Skeletal muscle satellite cell (primary cell): ENCODE data around the gene CHST1.

ENCODE experiments used
- H3K27me3 ChIP-seq: 2 replicates; pipeline ENCODE4 v1.7.0; 2013; ENCODE audit warnings: low read length; ENCODE audit not compliant: control insufficient read depth, insufficient read depth
- H3K36me3 ChIP-seq: 2 replicates; pipeline ENCODE4 v1.7.0; 2013; ENCODE audit warnings: mild to moderate bottlenecking, control low read depth, low read length; ENCODE audit not compliant: insufficient read depth
- H3K4me1 ChIP-seq: 2 replicates; pipeline ENCODE4 v1.7.0; 2013; ENCODE audit warnings: low read length; ENCODE audit not compliant: control insufficient read depth, insufficient read depth
- H3K4me2 ChIP-seq: 2 replicates; pipeline ENCODE4 v1.7.0; 2013; ENCODE audit warnings: mild to moderate bottlenecking, low read length
- H3K4me3 ChIP-seq: 2 replicates; pipeline ENCODE4 v1.7.0; 2013; ENCODE audit warnings: low read length
- H3K9ac ChIP-seq: 2 replicates; pipeline ENCODE4 v1.7.0; 2013; ENCODE audit warnings: mild to moderate bottlenecking, low read depth, low read length, moderate library complexity
- H3K9me3 ChIP-seq: replicated peaks from 2 replicates; pipeline ENCODE4 v1.7.0; 2013; ENCODE audit warnings: mild to moderate bottlenecking, control low read depth, low read length

Gene CHST1

GRCh38 chr11:45622283-45622682 lies 43.1 kb downstream of the CHST1 start:
- no peak overlapping the region for H3K4me2 ChIP-seq
- H3K4me1 ChIP-seq = no peaks in the 10 kb centered on the region
- no peak overlapping the region for H3K9ac ChIP-seq
- H3K4me3 ChIP-seq = no peak overlapping the region
- no peaks in the 10 kb centered on the region for H3K9me3 ChIP-seq
- H3K36me3 ChIP-seq = no peaks in the 10 kb centered on the region
- H3K27me3 ChIP-seq = peaks cover 14% of the 10 kb centered on the region

- Histone ChIP-seq H3K27me3 (peaks cover 10% of the 10 kb centered on the region), H3K4me1 (no peaks in the 10 kb centered on the region), H3K9ac (no peak overlapping the region), H3K4me2 (no peak overlapping the region), H3K9me3 (no peaks in the 10 kb centered on the region), H3K4me3 (no peak overlapping the region), H3K36me3 (no peaks in the 10 kb centered on the region)
Measured at GRCh38 chr11:45621588-45621987, 43.8 kb downstream of the CHST1 start.

DNA sequence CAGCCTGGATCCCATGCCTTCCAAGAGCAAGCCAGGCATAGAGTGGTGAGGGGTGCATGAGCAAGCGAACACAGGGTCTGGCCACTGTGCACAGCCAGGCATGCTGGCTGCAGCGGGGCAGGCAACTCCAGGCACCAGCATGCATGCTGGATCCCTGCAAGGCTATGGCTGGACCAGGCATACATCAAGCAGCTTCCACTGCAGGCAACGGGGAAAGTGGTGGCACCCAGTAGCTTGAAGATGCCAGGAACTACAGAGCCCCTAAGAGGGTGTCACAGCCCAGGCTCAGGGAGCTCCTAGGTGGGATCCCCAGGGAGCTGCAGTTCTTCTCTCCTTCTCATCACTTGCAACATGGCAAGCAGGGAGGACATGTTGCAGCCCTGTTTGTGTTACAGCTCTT lies 45.2 kb downstream of the CHST1 start:
- Histone ChIP-seq H3K9me3 (no peaks in the 10 kb centered on the region), H3K4me2 (no peak overlapping the region), H3K4me1 (no peaks in the 10 kb centered on the region), H3K9ac (no peak overlapping the region), H3K27me3 (peaks cover 11% of the 10 kb centered on the region), H3K4me3 (no peak overlapping the region), H3K36me3 (no peaks in the 10 kb centered on the region)

DNA sequence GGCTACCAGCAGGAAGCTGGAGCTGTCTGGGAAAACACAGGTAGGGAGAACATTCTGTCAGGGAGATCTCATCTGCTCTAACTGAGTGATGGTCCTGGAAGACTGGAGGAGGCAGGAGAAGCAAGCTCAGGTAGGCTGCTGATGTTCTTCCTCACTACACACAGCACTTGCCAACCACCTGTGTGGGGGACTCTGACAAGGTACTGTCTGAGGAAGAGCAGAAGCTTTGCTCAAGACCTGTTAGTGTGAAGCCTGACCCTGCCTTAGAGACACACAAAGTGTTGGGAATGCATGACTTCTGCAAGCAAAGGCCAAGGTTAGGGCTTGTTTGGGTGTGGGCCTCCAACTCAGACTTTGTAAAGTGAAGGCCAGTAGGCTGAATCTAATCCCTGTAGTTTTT lies 46.5 kb downstream of the CHST1 start:
- Histone ChIP-seq H3K4me2 (no peak overlapping the region), H3K36me3 (no peaks in the 10 kb centered on the region), H3K4me3 (no peak overlapping the region), H3K4me1 (no peaks in the 10 kb centered on the region), H3K9me3 (no peaks in the 10 kb centered on the region), H3K9ac (no peak overlapping the region), H3K27me3 (peaks cover 16% of the 10 kb centered on the region)

DNA sequence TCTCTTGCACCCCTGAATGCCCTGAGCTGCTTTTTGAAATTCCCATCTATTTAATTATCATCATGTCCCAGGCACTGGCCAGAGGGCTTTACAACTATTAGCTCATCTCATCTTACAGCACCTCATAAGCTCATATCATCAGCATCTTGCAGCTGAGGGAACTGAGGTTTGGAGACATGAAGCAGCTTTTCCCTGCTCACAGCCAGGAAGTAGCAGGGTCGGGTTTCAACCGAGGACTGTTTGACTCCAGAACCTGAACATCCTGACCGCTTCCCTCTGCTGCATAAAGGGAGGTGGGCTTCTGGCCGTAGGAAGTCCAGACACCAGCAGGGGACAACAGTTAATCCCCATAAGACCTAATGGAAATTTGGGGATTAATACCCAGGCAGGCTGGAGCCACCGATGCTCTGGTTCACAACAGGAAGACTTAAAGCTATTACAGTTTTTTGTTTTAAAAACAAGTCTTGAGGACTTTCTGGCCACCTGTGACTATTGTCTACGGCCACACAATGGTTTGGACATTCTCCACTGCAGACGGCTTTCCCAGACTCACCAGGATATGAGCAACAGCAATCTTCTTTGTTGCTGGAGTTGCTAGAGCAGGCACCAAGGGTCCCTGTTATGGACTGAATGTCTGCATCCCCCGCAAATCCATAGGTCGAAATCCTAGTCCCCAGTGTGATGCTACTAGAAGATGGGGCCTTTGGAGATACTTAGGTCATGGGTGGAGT lies 47.4 kb downstream of the CHST1 start:
- no peak overlapping the region for H3K4me2 ChIP-seq
- H3K9me3 ChIP-seq = no peaks in the 10 kb centered on the region

GRCh38 chr11:45616802-45617549 lies 48.4 kb downstream of the CHST1 start:
- H3K27me3 ChIP-seq = peaks cover 25% of the 10 kb centered on the region
- no peaks in the 10 kb centered on the region for H3K36me3 ChIP-seq
- no peaks in the 10 kb centered on the region for H3K9me3 ChIP-seq
- H3K4me3 ChIP-seq = no peak overlapping the region
- H3K4me2 ChIP-seq = no peak overlapping the region
- no peaks in the 10 kb centered on the region for H3K4me1 ChIP-seq
- no peak overlapping the region for H3K9ac ChIP-seq

More for the DNA sequence above, 47.4 kb downstream of the CHST1 start:
- Histone ChIP-seq H3K27me3 (peaks cover 19% of the 10 kb centered on the region), H3K9ac (no peak overlapping the region), H3K36me3 (no peaks in the 10 kb centered on the region), H3K4me3 (no peak overlapping the region), H3K4me1 (no peaks in the 10 kb centered on the region)

GRCh38 chr11:45615182-45615792 lies 50.1 kb downstream of the CHST1 start:
- H3K4me1 ChIP-seq = no peaks in the 10 kb centered on the region
- H3K36me3 ChIP-seq = no peaks in the 10 kb centered on the region
- H3K9ac ChIP-seq = no peak overlapping the region
- H3K4me3 ChIP-seq = no peak overlapping the region
- no peaks in the 10 kb centered on the region for H3K9me3 ChIP-seq
- H3K4me2 ChIP-seq = no peak overlapping the region
- H3K27me3 ChIP-seq = peaks cover 26% of the 10 kb centered on the region

GRCh38 chr11:45614196-45614828 lies 51.1 kb downstream of the CHST1 start:
- H3K9ac ChIP-seq = no peak overlapping the region
- H3K9me3 ChIP-seq = no peaks in the 10 kb centered on the region
- no peaks in the 10 kb centered on the region for H3K36me3 ChIP-seq
- peaks cover 28% of the 10 kb centered on the region for H3K27me3 ChIP-seq
- H3K4me3 ChIP-seq = no peak overlapping the region
- H3K4me1 ChIP-seq = no peaks in the 10 kb centered on the region
- H3K4me2 ChIP-seq = no peak overlapping the region

- Histone ChIP-seq H3K4me1 (no peaks in the 10 kb centered on the region), H3K9ac (no peak overlapping the region), H3K9me3 (no peaks in the 10 kb centered on the region), H3K36me3 (no peaks in the 10 kb centered on the region), H3K4me3 (no peak overlapping the region), H3K4me2 (no peak overlapping the region), H3K27me3 (peaks cover 25% of the 10 kb centered on the region)
Measured at GRCh38 chr11:45610627-45611026, 54.8 kb downstream of the CHST1 start.

GRCh38 chr11:45609902-45610301 lies 55.5 kb downstream of the CHST1 start:
- no peaks in the 10 kb centered on the region for H3K4me1 ChIP-seq
- H3K27me3 ChIP-seq = peaks cover 27% of the 10 kb centered on the region

GRCh38 chr11:45609337-45609736 lies 56.1 kb downstream of the CHST1 start:
- no peaks in the 10 kb centered on the region for H3K9me3 ChIP-seq
- no peaks in the 10 kb centered on the region for H3K36me3 ChIP-seq
- H3K9ac ChIP-seq = no peak overlapping the region
- H3K4me2 ChIP-seq = no peak overlapping the region
- peaks cover 29% of the 10 kb centered on the region for H3K27me3 ChIP-seq
- no peaks in the 10 kb centered on the region for H3K4me1 ChIP-seq
- H3K4me3 ChIP-seq = no peak overlapping the region

More at GRCh38 chr11:45609902-45610301, 55.5 kb downstream of the CHST1 start:
- H3K9me3 ChIP-seq = no peaks in the 10 kb centered on the region
- no peaks in the 10 kb centered on the region for H3K36me3 ChIP-seq
- H3K9ac ChIP-seq = no peak overlapping the region
- H3K4me3 ChIP-seq = no peak overlapping the region
- no peak overlapping the region for H3K4me2 ChIP-seq
